A549 (cell line): Measurements from ENCODE around the gene SMARCB1. TPM values are rescaled to one million over a fixed set of nuclear protein-coding genes. Genes with fewer than 3 reads are reported as not detected.

Experiments used
- ATAC-seq, 2 experiments: fragments of 200-7000 bp in 1 of 2; fragments of >200 bp in 1 of 2; cut with Nextera tagmentation in 1 of 2; cut with Tn5 transposase in 1 of 2; 3 replicates each; pipeline versions ENCODE4 v1.8.0 to v1.9.1; 2018 to 2020; ENCODE audit warnings: mild to moderate bottlenecking in 1 of 2, moderate library complexity in 1 of 2
- CTCF ChIA-PET: fragments of 300-600 bp; sonication (Branson Sonifier 250); formaldehyde crosslinking; extraction: SDS; loops from one replicate; lab custom pipeline; 2021; ENCODE audit warnings: antibody characterized with exemption, inconsistent platforms; lab: Yijun Ruan, JAX
- POLR2A ChIA-PET: fragments of 350-600 bp; formaldehyde crosslinking; extraction: SDS; loops from one replicate; lab custom pipeline; 2021; ENCODE audit warnings: antibody characterized with exemption, inconsistent platforms; lab: Yijun Ruan, JAX
- DNase-seq, 2 experiments: peaks; one replicate each; pipeline versions ENCODE4 v3.0.0 to v3.0.0-alpha.2; 2011 to 2016; ENCODE audit warnings: low read depth in 1 of 2, low spot score in 1 of 2
- FAIRE-seq: peaks from 2 replicates; lab custom pipeline; 2011; peaks lifted over from hg19 to GRCh38; lab: Jason Lieb, UNC
- H3K27ac ChIP-seq, 2 experiments: fragments of >200 bp; sonication (Bioruptor Twin); formaldehyde crosslinking; 3 replicates each; pipeline ENCODE4 v1.5.1; 2016 to 2017
- H3K4me1 ChIP-seq: fragments of >200 bp; sonication (Bioruptor Twin); formaldehyde crosslinking; 3 replicates; pipeline ENCODE4 v1.6.1; 2016
- H3K4me2 ChIP-seq: fragments of >200 bp; sonication (Bioruptor Twin); formaldehyde crosslinking; 3 replicates; pipeline ENCODE4 v1.6.1; 2016
- H3K4me3 ChIP-seq: fragments of >200 bp; sonication (Bioruptor Twin); formaldehyde crosslinking; 3 replicates; pipeline ENCODE4 v1.5.1; 2016
- H3K9me3 ChIP-seq: fragments of >200 bp; sonication (Bioruptor Twin); formaldehyde crosslinking; 3 replicates; pipeline ENCODE4 v1.6.1; 2016
- CBX8 ChIP-seq: fragments of 200-600 bp; sonication (generic); IDR thresholded peaks from 2 replicates; pipeline ENCODE4 v1.6.1; 2016
- CTCF ChIP-seq: fragments of >200 bp; sonication (Bioruptor Twin); formaldehyde crosslinking; IDR thresholded peaks from 3 replicates; pipeline ENCODE4 v1.5.1; 2016
- EHMT2 ChIP-seq: fragments of 200-600 bp; sonication (generic); IDR thresholded peaks from 2 replicates; pipeline ENCODE4 v1.6.1; 2016; ENCODE audit warnings: antibody characterized with exemption, low read depth, mild to moderate bottlenecking, moderate library complexity
- ELK1 ChIP-seq: fragments of 150-350 bp; IDR thresholded peaks from 2 replicates; pipeline ENCODE4 v1.6.1; 2014; ENCODE audit warnings: low read depth, mild to moderate bottlenecking, low read length
- EP300 ChIP-seq, 2 experiments: fragments of >200 bp; sonication (Bioruptor Twin); formaldehyde crosslinking; IDR thresholded peaks; 2 replicates in 1 of 2; 3 replicates in 1 of 2; pipeline ENCODE4 v1.6.1; 2016 to 2017
- ESRRA ChIP-seq: fragments of 150-350 bp; IDR thresholded peaks from 2 replicates; pipeline ENCODE4 v1.6.1; 2014; ENCODE audit warnings: mild to moderate bottlenecking, low read length, borderline replicate concordance
- FOSL2 ChIP-seq, 2 experiments: fragments of 450-650 bp in 1 of 2; fragments of >200 bp in 1 of 2; sonication (Bioruptor Twin) in 1 of 2; formaldehyde crosslinking; IDR thresholded peaks; 2 replicates each; pipeline versions ENCODE4 v1.5.0 to v1.6.1; 2016 to 2020; ENCODE audit warnings: mild to moderate bottlenecking in 1 of 2, moderate library complexity in 1 of 2
- GATA3 ChIP-seq: IDR thresholded peaks from 2 replicates; pipeline ENCODE4 v1.6.1; 2012; ENCODE audit warnings: borderline replicate concordance
- HOXB13 ChIP-seq: fragments of 250-450 bp; sonication (Bioruptor Pico); IDR thresholded peaks from 2 replicates; pipeline ENCODE4 v1.5.0; 2020; ENCODE audit warnings: low read depth, mild to moderate bottlenecking, moderate library complexity
- HOXB5 ChIP-seq: fragments of 250-450 bp; sonication (Bioruptor Pico); IDR thresholded peaks from 2 replicates; pipeline ENCODE4 v1.5.0; 2020; ENCODE audit warnings: mild to moderate bottlenecking, moderate library complexity
- KDM1A ChIP-seq: fragments of 200-600 bp; sonication (generic); IDR thresholded peaks from 2 replicates; pipeline ENCODE4 v1.6.1; 2016; ENCODE audit warnings: low read depth, mild to moderate bottlenecking
- KDM5A ChIP-seq: fragments of 200-600 bp; sonication (generic); IDR thresholded peaks from 2 replicates; pipeline ENCODE4 v1.6.1; 2016; ENCODE audit warnings: antibody characterized with exemption, mild to moderate bottlenecking
- MAX ChIP-seq: IDR thresholded peaks from 2 replicates; pipeline ENCODE4 v1.6.1; 2012
- MAZ ChIP-seq: fragments of 150-350 bp; IDR thresholded peaks from 2 replicates; pipeline ENCODE4 v1.6.1; 2014; ENCODE audit warnings: antibody characterized with exemption, low read depth, low read length, borderline replicate concordance
- MYC ChIP-seq: IDR thresholded peaks from 2 replicates; pipeline ENCODE4 v1.6.1; 2012; ENCODE audit warnings: mild to moderate bottlenecking, inconsistent platforms, low read length, improper control_type of control experiment, borderline replicate concordance
- POLR2A ChIP-seq: IDR thresholded peaks from 2 replicates; pipeline ENCODE4 v1.6.1; 2012; ENCODE audit warnings: mild to moderate bottlenecking, low read length
- RAD21 ChIP-seq, 2 experiments: fragments of >200 bp in 1 of 2; sonication (Bioruptor Twin) in 1 of 2; formaldehyde crosslinking in 1 of 2; IDR thresholded peaks in 1 of 2; conservative IDR thresholded peaks in 1 of 2; 2 replicates in 1 of 2; 3 replicates in 1 of 2; pipeline ENCODE4 v1.6.1; 2012 to 2018; ENCODE audit warnings: inconsistent platforms in 1 of 2
- RCOR1 ChIP-seq: fragments of 150-350 bp; IDR thresholded peaks from 2 replicates; pipeline ENCODE4 v1.6.1; 2014; ENCODE audit warnings: antibody characterized with exemption, low read length, low read depth
- RNF2 ChIP-seq: fragments of 200-600 bp; sonication (generic); IDR thresholded peaks from 2 replicates; pipeline ENCODE4 v1.6.1; 2016; ENCODE audit warnings: low read depth, mild to moderate bottlenecking, antibody characterized with exemption, moderate library complexity, borderline replicate concordance
- SREBF2 ChIP-seq: fragments of 450-650 bp; IDR thresholded peaks from 2 replicates; pipeline ENCODE4 v1.6.1; 2014; ENCODE audit warnings: mild to moderate bottlenecking, moderate library complexity
- ZNF302 ChIP-seq: fragments of 250-450 bp; sonication (Bioruptor Pico); IDR thresholded peaks from 2 replicates; pipeline ENCODE4 v1.9.0; 2021; ENCODE audit warnings: inconsistent platforms, mild to moderate bottlenecking, moderate library complexity
- WGBS: methylation state at CpG from one replicate; pipeline ENCODE4 v1.1.6; 2017; ENCODE audit errors: missing lambda C conversion rate; 5-methylcytosine and 5-hydroxymethylcytosine counted together
- polyA plus RNA-seq, 4 experiments: library from polyadenylated mRNA; depleted of rRNA in 3 of 4; stranded (reverse); fragments of >200 nt; fragmentation: RNase III in 1 of 4; extraction: RNeasy Plus Mini Kit Qiagen cat#74134 plus additional on column Dnase treatment in 1 of 4; gene quantifications; 2 replicates in 3 of 4; 3 replicates in 1 of 4; pipeline ENCODE4 v1.2.3, GENCODE V29; 2011 to 2017
- TF ChIP-seq, protein P1 (sequence below): IDR thresholded peaks from 2 replicates; pipeline ENCODE4 v1.6.1; 2012; ENCODE audit warnings: low read depth, borderline replicate concordance
- TF ChIP-seq, protein P2 (sequence below): fragments of 250-450 bp; sonication (Bioruptor Pico); IDR thresholded peaks from 2 replicates; pipeline ENCODE4 v1.5.0; 2020; ENCODE audit warnings: low read depth, mild to moderate bottlenecking, moderate library complexity
- TF ChIP-seq, protein P3 (sequence below): IDR thresholded peaks from 2 replicates; pipeline ENCODE4 v1.6.1; 2012

SMARCB1 gene
- polyA plus RNA-seq, 2 of the 4 experiments (the other 2 are of a cell fraction), result 65.6 to 133 TPM

DNA sequence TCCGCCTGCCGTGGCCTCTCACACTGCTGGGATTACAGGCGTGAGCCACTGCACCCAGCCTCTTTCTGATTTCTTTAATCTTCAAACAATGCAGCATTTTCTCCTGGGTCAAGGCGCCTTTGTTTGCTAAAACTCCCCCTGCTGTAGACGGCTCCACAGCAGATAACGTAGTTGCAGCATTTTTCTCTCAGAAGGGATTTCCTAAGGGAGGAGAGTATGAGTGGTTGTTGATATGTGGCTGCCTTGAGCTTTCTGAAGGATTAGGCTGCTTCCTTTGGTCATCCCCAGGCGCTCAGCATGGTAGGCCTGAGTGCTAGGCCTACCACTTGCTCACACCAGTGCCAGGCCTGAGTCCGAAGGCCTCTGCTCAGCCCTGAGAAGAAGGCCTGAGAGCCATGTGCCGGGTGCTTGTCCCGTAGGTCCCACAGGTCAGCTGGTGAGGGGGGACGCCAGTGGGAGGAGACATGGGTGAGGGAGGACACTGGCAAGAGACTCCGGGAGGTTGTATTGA, 18.1 kb downstream of the SMARCB1 start:
- H3K4me3 ChIP-seq, result no peak overlapping the region
- no peak overlapping the region for H3K27ac ChIP-seq
- POLR2A ChIA-PET, result no interaction called here
- no peak for FAIRE-seq
- no peak for DNase-seq
- TF ChIP-seq, protein P1, sequence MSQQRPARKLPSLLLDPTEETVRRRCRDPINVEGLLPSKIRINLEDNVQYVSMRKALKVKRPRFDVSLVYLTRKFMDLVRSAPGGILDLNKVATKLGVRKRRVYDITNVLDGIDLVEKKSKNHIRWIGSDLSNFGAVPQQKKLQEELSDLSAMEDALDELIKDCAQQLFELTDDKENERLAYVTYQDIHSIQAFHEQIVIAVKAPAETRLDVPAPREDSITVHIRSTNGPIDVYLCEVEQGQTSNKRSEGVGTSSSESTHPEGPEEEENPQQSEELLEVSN, result no peak
- no peak for TF ChIP-seq MAX
- no peak for TF ChIP-seq GATA3
- no peak for TF ChIP-seq EP300 (IDR thresholded peaks at IDR 0.05)
- TF ChIP-seq POLR2A, result no peak
- TF ChIP-seq MAZ, result no peak
- TF ChIP-seq HOXB13, result no peak
- TF ChIP-seq MYC, result no peak
- TF ChIP-seq ELK1, result no peak
- TF ChIP-seq ESRRA, result no peak
- TF ChIP-seq CBX8, result no peak
- no peak for TF ChIP-seq CTCF
- no peak for TF ChIP-seq HOXB5 (CRISPR knock-in tag)
- no peak for TF ChIP-seq SREBF2
- no peak for TF ChIP-seq RNF2
- no peak for TF ChIP-seq KDM5A
- no peak for TF ChIP-seq KDM1A
- TF ChIP-seq, protein P2, sequence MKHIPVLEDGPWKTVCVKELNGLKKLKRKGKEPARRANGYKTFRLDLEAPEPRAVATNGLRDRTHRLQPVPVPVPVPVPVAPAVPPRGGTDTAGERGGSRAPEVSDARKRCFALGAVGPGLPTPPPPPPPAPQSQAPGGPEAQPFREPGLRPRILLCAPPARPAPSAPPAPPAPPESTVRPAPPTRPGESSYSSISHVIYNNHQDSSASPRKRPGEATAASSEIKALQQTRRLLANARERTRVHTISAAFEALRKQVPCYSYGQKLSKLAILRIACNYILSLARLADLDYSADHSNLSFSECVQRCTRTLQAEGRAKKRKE (CRISPR knock-in tag), result no peak
- TF ChIP-seq, protein P3, sequence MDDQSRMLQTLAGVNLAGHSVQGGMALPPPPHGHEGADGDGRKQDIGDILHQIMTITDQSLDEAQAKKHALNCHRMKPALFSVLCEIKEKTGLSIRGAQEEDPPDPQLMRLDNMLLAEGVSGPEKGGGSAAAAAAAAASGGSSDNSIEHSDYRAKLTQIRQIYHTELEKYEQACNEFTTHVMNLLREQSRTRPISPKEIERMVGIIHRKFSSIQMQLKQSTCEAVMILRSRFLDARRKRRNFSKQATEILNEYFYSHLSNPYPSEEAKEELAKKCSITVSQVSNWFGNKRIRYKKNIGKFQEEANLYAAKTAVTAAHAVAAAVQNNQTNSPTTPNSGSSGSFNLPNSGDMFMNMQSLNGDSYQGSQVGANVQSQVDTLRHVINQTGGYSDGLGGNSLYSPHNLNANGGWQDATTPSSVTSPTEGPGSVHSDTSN, result no peak
- H3K4me2 ChIP-seq, result no peak overlapping the region
- H3K4me1 ChIP-seq, result no peaks in the 10 kb centered on the region
- ATAC-seq, result no peak
- H3K9me3 ChIP-seq, result no peaks in the 10 kb centered on the region
- WGBS, result 86% methylated on average over 11 of the region's 12 CpGs
- CTCF ChIA-PET, result interaction anchor here (1.1 to 2.5 kb wide), 3 partner anchors 15 to 45 kb away, joined by 4 to 7 read pairs (median 4); no protein-coding TSS in a partner anchor

GRCh38 chr22:23806837-23807236, 20.1 kb downstream of the SMARCB1 start:
- 86% methylated on average over 1 of the region's 1 CpG for WGBS

More at GRCh38 chr22:23806837-23807236, 20.1 kb downstream of the SMARCB1 start:
- no peak for DNase-seq
- no peaks in the 10 kb centered on the region for H3K9me3 ChIP-seq
- TF ChIP-seq FOSL2 (IDR thresholded peaks at IDR 0.05) (no peak), FOSL2 (CRISPR knock-in tag; IDR thresholded peaks at IDR 0.05) (no peak), RCOR1 (no peak), POLR2A (no peak), RNF2 (no peak), RAD21 (conservative IDR thresholded peaks at IDR 0.05 in 1 of 2, IDR thresholded peaks at IDR 0.05 in 1 of 2) (no peak), EHMT2 (no peak), HOXB13 (no peak), ZNF302 (CRISPR knock-in tag) (no peak), CTCF (no peak)
- no peak overlapping the region for H3K4me2 ChIP-seq
- FAIRE-seq, result no peak
- H3K27ac ChIP-seq, result no peak overlapping the region
- ATAC-seq, result no peak
- no peak overlapping the region for H3K4me3 ChIP-seq
- no peaks in the 10 kb centered on the region for H3K4me1 ChIP-seq
- CTCF ChIA-PET, result no interaction called here
- POLR2A ChIA-PET, result no interaction called here
